Cortex of kidney (tissue), 1 donor: Measurements from ENCODE around the gene DHRS7C.

Experiments
- DNase-seq: peaks from one replicate; lab custom pipeline; 2025; lab: John Stamatoyannopoulos, UW

Gene DHRS7C

GRCh38 chr17:9790889-9791876, at the start of gene DHRS7C:
DHRS7C (minus strand) TSS chr17:9791592; CDS start chr17:9791284, 308 bp downstream.
- DNase-seq: no peak

- no peak for DNase-seq
These were observed 48.0 kb upstream of the DHRS7C start for GRCh38 chr17:9839433-9839832.

GRCh38 chr17:9837551-9838471, 46.4 kb upstream of the DHRS7C start:
- DNase-seq: no peak

- DNase-seq: no peak
These were observed 42.5 kb upstream of the DHRS7C start for GRCh38 chr17:9833922-9834321.

- no peak for DNase-seq
These were observed 39.3 kb upstream of the DHRS7C start for GRCh38 chr17:9830711-9831110.

- no peak for DNase-seq
These were observed 38.0 kb upstream of the DHRS7C start for GRCh38 chr17:9829343-9829742.

GRCh38 chr17:9828296-9829295, 37.2 kb upstream of the DHRS7C start:
- no peak for DNase-seq

- no peak for DNase-seq
These were observed 34.3 kb upstream of the DHRS7C start, which contains the start of gene GLP2R for GRCh38 chr17:9825641-9826150. GLP2R (plus strand) TSS chr17:9825924; CDS start chr17:9826064, 140 bp downstream.

GRCh38 chr17:9824797-9825338, 33.5 kb upstream of the DHRS7C start:
- no peak for DNase-seq

GRCh38 chr17:9824094-9824493, 32.7 kb upstream of the DHRS7C start:
- no peak for DNase-seq

GRCh38 chr17:9821921-9822320, 30.5 kb upstream of the DHRS7C start, which contains the start of gene GSG1L2:
GSG1L2 (minus strand) TSS chr17:9822079; CDS start chr17:9822071, 8 bp downstream.
- DNase-seq: no peak

- DNase-seq: no peak
These were observed 29.1 kb upstream of the DHRS7C start for GRCh38 chr17:9820448-9820847.

- DNase-seq: no peak
These were observed 27.4 kb upstream of the DHRS7C start for GRCh38 chr17:9818760-9819159.

- no peak for DNase-seq
These were observed 25.7 kb upstream of the DHRS7C start for GRCh38 chr17:9817086-9817485.

GRCh38 chr17:9816472-9816871, 25.1 kb upstream of the DHRS7C start:
- DNase-seq: no peak

GRCh38 chr17:9814337-9814945, 23.0 kb upstream of the DHRS7C start:
- DNase-seq: no peak

- DNase-seq: no peak
These were observed 21.8 kb upstream of the DHRS7C start for GRCh38 chr17:9813166-9813565.

GRCh38 chr17:9811537-9811936, 20.1 kb upstream of the DHRS7C start:
- DNase-seq: no peak

GRCh38 chr17:9811086-9811485, 19.7 kb upstream of the DHRS7C start:
- DNase-seq: no peak
